WTC11 (cell line): Measurements from ENCODE around the gene GRM4.

Experiments used
- ELF4 ChIP-seq: sonication (generic); formaldehyde crosslinking; IDR thresholded peaks from 2 replicates; pipeline ENCODE4 v1.8.1; 2022; ENCODE audit warnings: low read depth, mild to moderate bottlenecking, moderate library complexity, missing genetic modification reagents
- GABPB1 ChIP-seq: sonication (generic); formaldehyde crosslinking; IDR thresholded peaks from 2 replicates; pipeline ENCODE4 v1.8.1; 2023; ENCODE audit warnings: mild to moderate bottlenecking, missing genetic modification reagents
- JUN ChIP-seq: sonication (generic); formaldehyde crosslinking; IDR thresholded peaks from 2 replicates; pipeline ENCODE4 v1.8.0; 2023; ENCODE audit warnings: mild to moderate bottlenecking, missing genetic modification reagents
- SP1 ChIP-seq: sonication (generic); formaldehyde crosslinking; conservative IDR thresholded peaks from 2 replicates; pipeline ENCODE4 v1.8.1; 2022; ENCODE audit warnings: missing genetic modification reagents
- ZNF396 ChIP-seq: fragments of 250-450 bp; sonication (Bioruptor Pico); IDR thresholded peaks from 2 replicates; pipeline ENCODE4 v1.8.0; 2021; ENCODE audit warnings: mild to moderate bottlenecking, moderate library complexity, borderline replicate concordance
- ZNF416 ChIP-seq: fragments of 250-450 bp; sonication (Bioruptor Pico); IDR thresholded peaks from 2 replicates; pipeline ENCODE4 v1.9.0; 2021; ENCODE audit warnings: mild to moderate bottlenecking, inconsistent platforms
- TF ChIP-seq, protein P1 (sequence below): fragments of 200-600 bp; IDR thresholded peaks from 2 replicates; pipeline ENCODE4 v1.8.0; 2022; ENCODE audit warnings: antibody characterized with exemption
- TF ChIP-seq, protein P2 (sequence below): sonication (generic); formaldehyde crosslinking; conservative IDR thresholded peaks from 2 replicates; pipeline ENCODE4 v1.8.1; 2022; ENCODE audit warnings: mild to moderate bottlenecking, missing genetic modification reagents
- TF ChIP-seq, protein P3 (sequence below): sonication (generic); formaldehyde crosslinking; IDR thresholded peaks from 2 replicates; pipeline ENCODE4 v1.8.1; 2023; ENCODE audit warnings: mild to moderate bottlenecking, missing genetic modification reagents, moderate library complexity
- TF ChIP-seq, protein P4 (sequence below): sonication (generic); formaldehyde crosslinking; IDR thresholded peaks from 2 replicates; pipeline ENCODE4 v1.8.1; 2023; ENCODE audit warnings: mild to moderate bottlenecking, moderate library complexity, missing genetic modification reagents
- TF ChIP-seq, protein P5 (sequence below): sonication (generic); formaldehyde crosslinking; IDR thresholded peaks from 2 replicates; pipeline ENCODE4 v1.8.1; 2022; ENCODE audit warnings: low read depth, mild to moderate bottlenecking, moderate library complexity, missing genetic modification reagents, borderline replicate concordance

DNA sequence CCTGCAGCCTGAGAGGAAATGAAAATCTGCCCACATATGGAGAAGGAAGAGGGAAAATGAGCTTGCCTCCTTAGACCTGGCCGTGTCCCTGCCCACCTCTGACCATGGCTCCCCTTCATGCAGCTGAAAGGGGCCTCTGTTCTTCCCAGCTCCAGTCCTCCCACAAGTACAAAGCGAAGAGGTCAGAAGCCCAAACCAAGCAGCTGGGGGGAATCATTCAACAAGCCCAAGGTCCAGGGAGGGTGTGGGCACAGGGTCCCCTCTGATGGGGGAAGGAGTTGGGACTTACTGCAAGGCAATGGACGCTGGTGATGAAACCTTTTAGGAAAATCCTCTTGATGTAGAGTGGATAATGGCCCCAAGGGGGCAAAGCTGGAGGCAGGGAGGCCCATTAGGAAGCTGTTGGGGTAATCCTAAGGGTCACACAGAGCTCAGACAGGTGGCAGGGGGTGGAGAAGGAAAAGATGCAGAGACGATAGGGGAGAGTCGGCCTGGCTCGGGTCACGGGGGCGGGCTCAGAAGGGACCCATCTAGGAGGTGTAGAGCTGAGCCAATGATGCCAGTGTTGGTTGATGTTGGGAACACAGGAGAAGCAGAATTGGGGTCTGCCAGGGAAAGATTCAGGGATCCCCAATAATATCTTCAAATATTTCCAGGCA lies 16.1 kb upstream of the GRM4 start:
- TF ChIP-seq SP1 (CRISPR knock-in tag) (no peak), ZNF416 (no peak), JUN (CRISPR knock-in tag) (no peak), ZNF396 (no peak), ELF4 (CRISPR knock-in tag) (no peak), GABPB1 (CRISPR knock-in tag) (no peak)
- TF ChIP-seq, protein P1, sequence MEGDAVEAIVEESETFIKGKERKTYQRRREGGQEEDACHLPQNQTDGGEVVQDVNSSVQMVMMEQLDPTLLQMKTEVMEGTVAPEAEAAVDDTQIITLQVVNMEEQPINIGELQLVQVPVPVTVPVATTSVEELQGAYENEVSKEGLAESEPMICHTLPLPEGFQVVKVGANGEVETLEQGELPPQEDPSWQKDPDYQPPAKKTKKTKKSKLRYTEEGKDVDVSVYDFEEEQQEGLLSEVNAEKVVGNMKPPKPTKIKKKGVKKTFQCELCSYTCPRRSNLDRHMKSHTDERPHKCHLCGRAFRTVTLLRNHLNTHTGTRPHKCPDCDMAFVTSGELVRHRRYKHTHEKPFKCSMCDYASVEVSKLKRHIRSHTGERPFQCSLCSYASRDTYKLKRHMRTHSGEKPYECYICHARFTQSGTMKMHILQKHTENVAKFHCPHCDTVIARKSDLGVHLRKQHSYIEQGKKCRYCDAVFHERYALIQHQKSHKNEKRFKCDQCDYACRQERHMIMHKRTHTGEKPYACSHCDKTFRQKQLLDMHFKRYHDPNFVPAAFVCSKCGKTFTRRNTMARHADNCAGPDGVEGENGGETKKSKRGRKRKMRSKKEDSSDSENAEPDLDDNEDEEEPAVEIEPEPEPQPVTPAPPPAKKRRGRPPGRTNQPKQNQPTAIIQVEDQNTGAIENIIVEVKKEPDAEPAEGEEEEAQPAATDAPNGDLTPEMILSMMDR, result no peak
- TF ChIP-seq, protein P2, sequence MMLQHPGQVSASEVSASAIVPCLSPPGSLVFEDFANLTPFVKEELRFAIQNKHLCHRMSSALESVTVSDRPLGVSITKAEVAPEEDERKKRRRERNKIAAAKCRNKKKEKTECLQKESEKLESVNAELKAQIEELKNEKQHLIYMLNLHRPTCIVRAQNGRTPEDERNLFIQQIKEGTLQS (CRISPR knock-in tag), result no peak
- TF ChIP-seq, protein P3, sequence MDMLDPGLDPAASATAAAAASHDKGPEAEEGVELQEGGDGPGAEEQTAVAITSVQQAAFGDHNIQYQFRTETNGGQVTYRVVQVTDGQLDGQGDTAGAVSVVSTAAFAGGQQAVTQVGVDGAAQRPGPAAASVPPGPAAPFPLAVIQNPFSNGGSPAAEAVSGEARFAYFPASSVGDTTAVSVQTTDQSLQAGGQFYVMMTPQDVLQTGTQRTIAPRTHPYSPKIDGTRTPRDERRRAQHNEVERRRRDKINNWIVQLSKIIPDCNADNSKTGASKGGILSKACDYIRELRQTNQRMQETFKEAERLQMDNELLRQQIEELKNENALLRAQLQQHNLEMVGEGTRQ, result no peak
- TF ChIP-seq, protein P4, sequence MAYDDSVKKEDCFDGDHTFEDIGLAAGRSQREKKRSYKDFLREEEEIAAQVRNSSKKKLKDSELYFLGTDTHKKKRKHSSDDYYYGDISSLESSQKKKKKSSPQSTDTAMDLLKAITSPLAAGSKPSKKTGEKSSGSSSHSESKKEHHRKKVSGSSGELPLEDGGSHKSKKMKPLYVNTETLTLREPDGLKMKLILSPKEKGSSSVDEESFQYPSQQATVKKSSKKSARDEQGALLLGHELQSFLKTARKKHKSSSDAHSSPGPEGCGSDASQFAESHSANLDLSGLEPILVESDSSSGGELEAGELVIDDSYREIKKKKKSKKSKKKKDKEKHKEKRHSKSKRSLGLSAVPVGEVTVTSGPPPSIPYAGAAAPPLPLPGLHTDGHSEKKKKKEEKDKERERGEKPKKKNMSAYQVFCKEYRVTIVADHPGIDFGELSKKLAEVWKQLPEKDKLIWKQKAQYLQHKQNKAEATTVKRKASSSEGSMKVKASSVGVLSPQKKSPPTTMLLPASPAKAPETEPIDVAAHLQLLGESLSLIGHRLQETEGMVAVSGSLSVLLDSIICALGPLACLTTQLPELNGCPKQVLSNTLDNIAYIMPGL (CRISPR knock-in tag), result no peak
- TF ChIP-seq, protein P5, sequence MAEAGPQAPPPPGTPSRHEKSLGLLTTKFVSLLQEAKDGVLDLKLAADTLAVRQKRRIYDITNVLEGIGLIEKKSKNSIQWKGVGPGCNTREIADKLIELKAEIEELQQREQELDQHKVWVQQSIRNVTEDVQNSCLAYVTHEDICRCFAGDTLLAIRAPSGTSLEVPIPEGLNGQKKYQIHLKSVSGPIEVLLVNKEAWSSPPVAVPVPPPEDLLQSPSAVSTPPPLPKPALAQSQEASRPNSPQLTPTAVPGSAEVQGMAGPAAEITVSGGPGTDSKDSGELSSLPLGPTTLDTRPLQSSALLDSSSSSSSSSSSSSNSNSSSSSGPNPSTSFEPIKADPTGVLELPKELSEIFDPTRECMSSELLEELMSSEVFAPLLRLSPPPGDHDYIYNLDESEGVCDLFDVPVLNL, result no peak
